Suppressor macrophage treated with lipopolysaccharide for 4 hours (primary cell): ENCODE results near the gene MUC20.
"Not testable (repeated sequence)": the region's sequence is repeated elsewhere in the genome, so short reads cannot be mapped to it uniquely, and the experiment has no call there.

Source experiments
- DNase-seq: peaks from one replicate; pipeline ENCODE4 v3.0.0-alpha.2; 2020

Gene MUC20

DNA sequence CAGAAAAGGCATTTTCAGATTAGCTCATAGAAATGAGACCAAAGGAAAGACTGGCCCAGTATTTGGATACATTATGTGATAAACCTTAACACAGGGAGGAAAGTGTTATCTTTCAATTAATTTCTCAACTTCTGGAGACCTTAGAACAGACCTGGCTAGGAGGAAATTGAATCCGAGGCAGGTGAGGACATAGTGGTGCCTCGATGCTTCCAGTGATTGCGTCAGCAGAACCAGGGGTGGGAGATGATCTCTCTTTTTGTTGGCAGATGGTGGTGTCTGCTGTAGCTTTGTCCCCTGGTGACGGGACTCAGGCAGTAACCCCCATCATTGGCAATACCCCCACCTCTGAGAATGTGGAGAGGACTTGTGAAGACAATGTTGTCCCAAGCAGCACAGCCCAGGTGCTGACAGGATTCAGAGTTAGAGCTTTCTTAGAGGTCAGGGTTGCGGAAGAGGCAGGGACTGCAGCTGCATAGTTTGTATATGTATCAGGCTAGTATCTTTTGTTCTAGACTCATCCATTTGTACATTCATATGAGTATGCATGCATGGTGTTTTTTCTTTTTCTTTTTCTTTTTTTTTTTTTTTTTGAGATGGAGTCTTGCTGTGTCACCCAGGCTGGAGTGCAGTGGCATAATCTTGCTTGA, 27.9 kb upstream of the MUC20 start:
- DNase-seq: no peak

DNA sequence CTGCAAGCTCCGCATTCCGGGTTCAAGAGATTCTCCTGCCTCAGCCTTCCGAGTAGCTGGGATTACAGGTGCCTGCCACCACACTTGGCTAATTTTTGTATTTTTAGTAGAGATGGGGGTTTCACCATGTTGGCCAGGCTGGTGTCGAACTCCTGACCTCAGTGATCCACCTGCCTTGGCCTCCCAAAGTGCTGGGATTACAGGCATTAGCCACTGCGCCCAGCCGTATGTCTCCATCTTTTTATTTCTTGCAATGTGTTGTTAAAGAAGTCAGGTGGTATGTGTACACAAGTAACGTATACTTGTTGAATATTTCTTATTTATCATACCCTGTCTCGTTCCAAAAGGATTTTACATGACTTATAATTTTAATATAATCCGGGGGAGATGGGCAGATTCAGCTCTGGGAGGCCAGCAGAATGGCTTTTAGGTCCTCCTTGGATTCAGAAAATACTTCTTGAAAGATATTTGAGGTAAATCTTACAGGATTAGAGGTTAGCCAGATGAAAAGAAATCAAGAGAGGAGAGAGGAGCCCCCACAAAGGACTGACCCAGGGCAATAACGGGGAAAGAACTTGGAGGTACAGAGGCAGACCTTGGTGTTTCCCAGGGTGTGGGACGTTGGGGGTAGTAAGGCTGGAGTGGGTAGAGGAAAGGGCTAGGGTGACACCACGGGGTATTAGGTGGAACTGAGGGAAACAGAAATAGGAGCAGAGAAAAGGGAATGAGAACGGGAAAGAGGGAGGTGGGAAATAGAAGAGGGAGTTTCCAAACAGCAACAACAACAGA, 27.2 kb upstream of the MUC20 start:
- DNase-seq: no peak

DNA sequence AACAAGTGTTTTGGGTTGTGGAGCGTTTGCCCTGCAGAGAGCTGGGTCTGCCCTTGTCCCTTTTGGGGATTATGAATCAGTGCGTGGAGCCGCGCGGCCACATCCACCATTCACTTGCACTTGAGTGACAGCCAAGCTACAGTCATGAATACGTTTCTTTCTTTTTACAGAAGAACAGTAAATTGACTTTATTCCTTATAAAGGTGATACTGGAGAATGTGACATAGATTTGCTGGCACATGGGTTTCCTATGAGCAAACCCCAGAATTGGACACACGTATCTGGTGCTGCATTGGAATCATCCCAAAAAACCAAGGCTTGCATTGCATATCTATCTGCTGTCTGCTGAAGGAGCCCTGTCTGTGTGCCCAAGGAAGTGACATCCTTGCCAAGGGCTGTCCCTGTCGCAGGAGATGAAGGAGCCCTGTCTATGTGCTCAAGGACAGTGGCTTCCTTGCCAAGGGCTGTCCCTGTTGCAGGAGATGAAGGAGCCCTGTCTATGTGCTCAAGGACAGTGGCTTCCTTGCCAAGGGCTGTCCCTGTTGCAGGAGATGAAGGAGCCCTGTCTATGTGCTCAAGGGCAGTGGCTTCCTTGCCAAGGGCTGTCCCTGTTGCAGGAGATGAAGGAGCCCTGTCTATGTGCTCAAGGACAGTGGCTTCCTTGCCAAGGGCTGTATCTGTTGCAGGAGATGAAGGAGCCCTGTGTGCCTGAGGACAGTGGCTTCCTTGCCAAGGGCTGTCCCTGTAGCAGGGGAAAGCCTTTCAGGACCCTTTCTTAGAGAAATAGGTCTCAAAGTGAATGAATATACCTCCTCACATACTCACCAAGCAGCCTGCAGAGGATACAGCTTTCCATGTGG, 26.3 kb upstream of the MUC20 start:
- not testable (repeated sequence) for DNase-seq

DNA sequence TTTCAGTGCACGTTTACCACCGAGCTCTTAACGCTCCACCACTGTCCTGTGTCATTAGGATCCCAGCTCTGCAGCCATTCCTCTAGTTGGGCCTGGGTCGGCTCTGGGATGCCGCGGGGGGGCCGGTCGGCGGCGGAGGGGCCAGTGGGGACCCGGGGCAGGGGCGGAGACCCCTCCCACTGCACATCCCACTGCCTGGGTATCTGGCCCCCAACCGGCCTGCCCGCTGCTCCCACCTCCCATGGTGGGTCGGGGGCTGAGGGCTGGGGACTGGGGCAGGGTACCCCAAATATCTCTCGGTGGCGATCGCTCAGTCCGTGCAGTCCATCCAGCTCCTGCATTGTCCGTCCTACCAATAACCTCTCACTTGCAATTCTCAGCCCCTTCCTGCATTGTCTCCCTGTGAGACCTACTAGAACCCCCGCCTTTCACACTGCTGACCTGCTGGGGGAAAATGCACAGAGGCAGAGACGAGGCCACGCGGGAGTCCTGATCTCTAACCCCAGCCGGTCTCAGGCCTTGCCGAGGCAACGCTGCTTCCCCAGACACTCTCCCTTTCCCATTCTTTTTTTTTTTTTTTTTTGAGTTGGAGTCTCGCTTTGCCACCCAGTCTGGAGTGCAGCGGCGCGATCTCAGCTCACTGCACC, 24.0 kb upstream of the MUC20 start:
- no peak for DNase-seq

DNA sequence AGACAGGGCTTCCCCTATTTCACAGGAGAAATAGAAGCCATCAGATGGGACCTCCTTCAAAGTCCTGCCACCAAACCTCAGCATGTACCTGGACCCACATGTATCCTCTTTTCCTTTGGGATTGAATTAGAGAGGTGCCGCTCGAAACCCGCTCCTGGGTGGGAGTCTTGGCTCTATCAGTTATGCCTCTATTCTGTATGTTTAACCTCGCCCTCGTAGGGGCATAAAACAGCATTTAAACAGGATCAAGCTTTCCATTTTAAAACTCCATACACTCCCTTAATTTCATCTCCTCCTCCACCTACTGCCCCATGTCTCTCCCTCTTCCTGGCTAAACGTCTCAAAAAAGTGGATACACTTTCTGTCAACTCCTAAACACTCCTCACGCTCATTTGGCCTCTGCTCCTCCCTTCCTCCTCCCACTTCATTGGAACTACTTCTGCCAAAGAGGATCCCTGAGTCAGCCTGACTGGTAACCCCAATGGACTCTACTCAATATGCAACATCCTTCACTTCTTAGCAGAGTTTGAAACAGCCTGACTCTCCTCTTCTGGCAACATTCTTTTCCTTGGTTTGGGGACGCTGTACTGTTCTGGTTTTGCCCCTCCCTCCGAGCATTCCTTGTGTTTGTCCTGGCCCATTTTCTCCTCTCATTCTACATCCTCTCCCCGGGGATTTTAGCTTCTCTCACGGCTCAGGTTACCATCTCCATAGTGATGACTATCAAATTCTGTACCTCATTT, 23.0 kb upstream of the MUC20 start:
- peak; percentile 77 for DNase-seq

DNA sequence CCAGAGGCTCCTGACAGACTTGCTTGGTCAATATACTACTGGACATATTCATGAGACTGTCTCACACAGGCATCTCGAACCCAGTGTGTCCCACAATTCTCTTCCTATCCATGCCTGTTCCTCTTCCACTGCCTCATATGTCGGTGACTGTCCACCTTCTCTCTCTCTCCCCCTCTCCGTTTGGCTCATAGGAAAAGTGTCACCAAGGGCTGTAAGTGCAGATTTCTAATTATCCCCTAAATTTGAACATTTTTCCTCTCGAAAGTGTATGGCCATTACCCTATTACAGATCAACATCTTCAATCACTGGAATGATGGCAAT, 22.5 kb upstream of the MUC20 start:
- no peak for DNase-seq

DNA sequence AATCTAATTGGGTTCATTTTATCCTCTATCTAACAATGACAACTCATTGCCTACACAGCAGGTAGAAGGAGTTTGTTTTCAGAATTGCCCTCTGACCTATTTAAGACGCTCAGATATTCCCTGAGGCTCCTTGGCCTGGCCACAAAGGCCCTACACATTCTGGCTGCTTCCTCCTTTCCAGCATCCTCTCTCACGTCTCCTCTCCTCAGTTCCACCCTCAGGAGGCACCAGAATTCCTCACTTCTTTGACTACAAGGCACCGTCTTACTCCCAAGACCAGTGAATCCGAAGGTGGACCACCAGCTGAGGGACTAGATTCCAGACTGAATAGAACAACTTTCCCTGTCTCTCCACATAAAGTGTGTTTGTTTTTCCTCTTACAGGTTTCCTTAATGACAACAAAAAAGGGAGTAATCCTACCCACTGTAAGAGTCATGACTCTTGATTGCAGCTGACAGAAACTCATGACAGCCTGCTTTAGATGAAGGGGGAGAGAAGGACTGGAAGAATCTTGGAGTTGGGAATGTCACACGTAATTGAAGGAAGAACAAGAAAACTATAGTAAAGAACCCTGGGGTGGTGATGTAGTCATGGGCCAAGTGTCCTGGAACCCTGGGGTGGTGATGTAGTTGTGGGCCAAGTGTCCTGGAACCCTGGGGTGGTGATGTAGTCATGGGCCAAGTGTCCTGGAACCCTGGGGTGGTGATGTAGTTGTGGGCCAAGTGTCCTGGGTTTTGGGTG, 22.0 kb upstream of the MUC20 start:
- DNase-seq: no peak

DNA sequence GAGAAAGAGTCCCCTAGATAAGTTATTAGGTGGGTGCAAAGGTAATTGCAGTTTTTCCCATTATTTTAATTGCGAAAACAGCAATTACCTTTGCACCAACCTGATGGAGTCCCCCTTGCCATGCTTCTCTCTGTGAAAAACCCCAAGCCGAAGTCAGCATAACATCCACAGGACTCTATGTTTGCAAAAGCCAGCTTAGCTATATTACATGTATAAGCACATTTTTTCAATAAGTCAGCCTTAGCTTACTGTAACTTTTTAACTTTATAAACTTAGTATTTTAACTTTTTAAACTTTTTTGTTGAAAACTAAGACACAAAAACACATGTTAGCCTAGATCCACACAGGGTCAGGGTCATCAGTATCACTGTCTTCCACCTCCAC, 21.4 kb upstream of the MUC20 start:
- DNase-seq: no peak

DNA sequence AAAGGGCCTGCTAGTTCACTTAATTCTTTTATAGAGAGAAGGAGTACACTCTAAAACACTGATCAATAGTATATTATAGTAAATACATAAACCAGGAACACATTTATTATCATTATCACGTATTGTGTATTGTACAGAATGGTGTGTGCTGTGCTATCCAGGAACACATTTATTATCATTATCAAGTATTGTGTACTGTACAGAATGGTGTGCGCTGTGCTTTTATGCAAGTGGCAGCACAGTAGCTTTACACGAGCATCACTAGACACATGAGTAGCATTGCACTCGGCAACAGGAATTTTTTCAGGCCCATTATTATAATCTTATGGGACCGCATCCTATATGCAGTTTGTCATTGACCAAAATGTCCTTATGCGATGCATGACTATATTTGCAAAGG, 20.9 kb upstream of the MUC20 start:
- no peak for DNase-seq

DNA sequence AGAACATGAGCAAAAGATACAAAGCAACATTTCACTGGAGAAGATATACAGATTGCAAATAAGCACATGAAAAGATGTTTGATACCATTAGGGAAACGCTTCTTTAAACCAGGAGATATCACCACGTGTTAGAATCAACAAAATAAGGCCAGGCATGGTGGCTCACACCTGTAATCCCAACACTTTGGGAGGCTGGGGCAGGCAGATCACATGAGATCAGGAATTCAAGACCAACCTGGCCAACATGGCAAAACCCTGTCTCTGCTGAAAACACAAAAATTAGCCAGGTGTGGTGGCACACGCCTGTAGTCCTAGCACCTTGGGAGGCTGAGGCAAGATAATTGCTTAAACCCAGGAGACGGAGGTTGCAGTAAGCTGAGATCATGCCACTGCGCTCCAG, 20.5 kb upstream of the MUC20 start:
- no peak for DNase-seq

DNA sequence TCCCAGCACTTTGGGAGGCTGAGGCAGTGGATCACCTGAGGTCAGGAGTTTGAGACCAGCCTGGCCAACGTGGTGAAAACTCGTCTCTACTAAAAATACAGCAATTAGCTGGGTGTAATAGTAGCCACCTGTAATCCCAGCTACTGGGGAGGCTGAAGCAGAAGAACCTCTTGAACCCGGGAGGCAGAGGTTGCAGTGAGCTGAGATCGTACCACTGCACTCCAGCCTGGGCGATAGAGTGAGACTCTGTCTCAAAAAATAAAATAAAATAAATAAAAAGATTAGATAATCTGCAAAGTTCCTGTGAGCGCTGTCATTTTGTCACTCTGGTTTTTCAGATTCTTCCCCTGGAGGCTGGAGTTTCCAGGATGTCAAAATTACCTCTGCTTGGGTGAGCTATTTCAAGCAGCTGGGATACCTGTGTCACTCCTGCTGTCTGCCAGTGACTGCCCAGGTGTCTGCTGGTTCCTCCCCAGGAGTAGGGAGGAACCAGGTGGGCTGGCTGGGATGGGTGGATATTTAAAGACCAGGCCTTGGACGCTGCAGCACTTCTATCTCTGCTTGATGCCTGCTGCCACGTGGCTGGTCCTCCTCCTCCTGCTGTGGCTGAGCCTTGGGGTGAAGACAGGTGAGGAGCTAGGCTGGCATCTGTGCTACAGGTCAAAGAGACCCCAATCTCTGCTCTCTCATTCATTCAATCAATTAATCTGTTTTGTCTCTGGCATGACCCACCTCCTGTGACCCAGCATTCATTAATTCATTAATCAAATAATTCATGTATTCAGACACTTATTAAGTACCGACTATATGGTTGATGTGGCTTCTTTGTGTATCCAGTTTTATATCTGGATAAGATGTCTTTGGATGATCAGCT, 19.5 kb upstream of the MUC20 start:
- no peak for DNase-seq

DNA sequence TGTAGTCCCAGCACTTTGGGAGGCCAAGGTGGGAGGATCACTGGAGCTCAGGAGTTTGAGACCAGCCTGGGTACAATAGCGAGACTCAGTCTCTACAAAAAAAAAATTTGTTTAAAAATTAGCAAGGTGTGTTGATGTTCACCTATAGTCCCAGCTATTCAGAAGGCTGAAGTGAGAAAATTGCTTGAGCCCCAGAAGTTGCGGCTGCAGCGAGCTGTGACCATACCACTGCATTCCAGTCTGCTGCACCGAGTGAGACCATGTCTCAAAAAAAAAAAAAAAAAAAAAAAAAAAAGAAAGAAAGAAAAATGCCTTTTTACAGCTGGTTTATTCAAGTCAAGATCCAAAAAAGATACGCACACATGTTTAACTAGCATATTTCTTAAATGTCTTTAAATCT, 17.0 kb upstream of the MUC20 start:
- no peak for DNase-seq

DNA sequence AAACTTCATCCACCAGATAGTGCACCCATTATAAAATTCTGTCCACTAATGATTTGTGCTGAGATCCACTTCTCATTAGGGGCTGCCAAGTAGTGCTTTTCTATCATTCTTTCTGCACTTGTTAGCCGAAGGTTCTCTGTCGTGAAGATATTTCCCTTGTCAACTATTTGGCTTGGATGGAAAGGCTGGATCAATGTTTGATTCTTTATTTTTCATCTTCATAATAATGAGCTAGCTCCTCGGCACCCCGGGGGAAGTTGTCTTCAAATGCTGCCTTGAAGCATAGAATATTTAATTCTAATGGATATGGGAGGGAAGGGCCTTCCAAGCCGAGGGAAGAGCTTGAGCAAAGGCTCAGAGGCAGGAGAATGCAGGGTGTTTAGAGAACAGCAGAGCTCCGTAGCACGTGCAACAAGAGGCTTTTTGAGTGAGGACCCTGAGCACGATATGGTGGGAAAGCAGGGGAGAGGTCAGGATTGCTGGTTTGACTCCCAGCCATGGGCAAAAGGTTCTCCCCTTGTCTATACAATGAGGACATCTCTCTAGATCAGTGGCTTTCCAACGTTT, 16.3 kb upstream of the MUC20 start:
- no peak for DNase-seq

DNA sequence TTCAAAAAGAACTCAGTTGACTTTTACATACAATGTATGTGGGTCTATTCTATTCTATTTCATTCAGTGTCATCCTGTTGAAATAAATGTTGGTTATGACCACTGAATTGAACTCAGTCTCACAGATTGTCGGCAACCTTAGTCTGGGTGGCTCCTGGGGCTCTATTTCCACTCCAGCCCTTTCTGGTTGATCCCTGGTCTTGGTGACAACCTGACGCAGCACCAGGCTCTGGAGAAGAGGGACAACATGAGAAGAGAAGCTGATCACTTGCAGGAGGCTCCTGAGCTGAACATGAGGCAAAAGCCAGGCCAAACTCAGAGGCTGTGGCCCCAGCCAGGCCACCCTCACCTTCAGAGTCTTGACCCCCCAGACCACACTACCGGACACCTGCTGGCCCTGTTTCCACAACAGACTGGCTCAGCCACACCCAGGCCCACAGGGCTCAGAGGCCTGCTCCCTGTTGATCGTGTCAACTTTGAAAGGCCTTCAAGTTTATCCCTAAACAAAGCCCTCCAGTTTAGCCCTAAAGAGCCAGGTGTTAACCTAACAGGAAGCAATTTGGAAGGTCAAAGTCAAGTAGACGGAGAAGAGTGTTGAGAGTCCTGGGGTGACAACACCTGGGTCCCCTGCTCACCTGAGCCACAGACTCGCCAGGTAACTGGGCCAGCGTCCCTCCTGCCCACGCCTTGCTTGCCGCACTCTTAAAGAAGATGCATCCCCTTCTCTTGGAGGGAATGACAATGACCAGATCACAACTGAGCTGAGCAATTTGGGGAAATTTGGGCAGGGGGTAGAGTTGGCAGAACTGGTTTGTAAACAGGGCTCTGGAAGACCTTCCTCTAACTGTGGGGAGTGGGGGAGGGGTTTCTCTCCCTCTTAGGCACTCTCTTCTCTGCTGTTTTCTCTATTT, 15.4 kb upstream of the MUC20 start:
- no peak for DNase-seq

DNA sequence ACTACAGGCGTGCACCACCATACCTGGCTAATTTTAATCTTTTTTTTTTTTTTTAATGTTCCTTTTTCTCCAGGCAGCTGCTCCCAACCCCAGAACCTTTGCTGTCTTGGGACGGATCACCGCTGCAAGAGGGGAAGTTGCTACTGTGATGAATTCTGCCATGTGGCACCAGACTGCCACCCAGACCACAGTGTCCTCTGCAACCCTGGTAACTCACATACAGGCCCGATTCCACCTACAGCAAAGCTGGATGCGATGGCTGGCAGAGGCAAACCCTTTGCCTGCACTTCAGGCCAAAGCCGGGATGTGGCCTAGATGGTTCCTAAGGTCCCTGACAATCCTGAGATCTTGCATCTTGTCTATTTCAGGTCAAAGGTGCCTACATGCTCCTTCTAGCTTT, 12.7 kb upstream of the MUC20 start:
- peak; percentile 27 for DNase-seq

DNA sequence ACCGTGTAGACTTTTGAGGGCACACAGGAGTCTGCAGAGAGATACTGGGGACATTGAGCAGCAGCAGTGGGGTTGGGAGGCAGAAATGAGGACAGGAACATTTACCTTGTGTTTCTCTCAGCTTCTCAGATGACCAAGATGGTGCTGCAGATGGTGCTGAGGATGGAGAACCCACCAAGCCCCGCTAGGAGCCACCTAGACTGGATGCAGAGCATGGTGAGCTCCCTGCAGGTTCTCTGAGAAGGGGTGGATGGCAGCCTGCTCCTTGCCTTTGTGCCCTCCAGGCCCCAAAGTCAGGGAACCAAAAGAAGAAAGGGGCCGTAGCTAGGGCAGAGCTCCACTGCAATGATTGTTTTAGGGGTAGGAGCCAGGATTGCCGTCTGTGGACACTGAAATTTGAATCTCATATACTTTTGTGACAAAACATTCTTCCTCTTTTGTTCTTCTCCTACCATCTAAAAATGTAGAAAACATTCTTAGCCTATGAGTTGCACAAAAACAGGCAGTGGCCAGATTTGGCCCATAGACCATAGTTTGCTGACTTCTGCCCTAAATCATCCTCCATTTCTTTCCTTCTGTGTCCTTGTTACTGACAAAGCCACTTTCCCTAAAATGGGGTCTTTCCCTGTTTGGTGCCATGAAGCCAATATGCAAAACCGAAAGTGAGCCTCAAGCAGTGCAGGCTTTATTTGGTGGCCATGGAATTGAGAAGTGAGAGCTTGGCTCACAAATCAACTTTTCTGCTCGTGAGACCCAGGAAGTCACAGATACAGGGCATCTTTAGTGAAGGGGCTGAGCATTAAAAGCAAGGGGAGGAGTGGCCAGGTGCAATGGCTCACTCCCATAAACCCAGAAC, 11.9 kb upstream of the MUC20 start:
- peak; percentile 43 for DNase-seq

DNA sequence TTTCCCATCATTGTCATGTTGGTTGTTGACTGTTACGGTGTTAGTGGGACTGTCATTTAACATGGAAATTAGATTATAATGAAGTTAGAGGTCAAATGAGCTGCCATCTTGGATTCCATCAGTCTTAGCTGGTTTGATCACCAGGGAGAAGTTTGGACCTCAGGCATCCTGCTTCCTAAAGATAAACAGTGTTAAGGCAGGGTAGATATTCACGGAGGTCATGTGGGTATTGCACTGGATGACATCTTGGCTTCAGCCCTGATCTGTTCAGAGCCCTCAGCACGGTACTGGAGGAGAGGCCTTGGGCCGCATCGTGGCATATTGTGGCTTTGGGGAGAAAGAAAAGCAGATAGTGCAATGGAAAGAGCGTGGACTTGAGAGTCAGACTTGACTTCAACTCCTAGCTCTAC, 11.1 kb upstream of the MUC20 start:
- no peak for DNase-seq

DNA sequence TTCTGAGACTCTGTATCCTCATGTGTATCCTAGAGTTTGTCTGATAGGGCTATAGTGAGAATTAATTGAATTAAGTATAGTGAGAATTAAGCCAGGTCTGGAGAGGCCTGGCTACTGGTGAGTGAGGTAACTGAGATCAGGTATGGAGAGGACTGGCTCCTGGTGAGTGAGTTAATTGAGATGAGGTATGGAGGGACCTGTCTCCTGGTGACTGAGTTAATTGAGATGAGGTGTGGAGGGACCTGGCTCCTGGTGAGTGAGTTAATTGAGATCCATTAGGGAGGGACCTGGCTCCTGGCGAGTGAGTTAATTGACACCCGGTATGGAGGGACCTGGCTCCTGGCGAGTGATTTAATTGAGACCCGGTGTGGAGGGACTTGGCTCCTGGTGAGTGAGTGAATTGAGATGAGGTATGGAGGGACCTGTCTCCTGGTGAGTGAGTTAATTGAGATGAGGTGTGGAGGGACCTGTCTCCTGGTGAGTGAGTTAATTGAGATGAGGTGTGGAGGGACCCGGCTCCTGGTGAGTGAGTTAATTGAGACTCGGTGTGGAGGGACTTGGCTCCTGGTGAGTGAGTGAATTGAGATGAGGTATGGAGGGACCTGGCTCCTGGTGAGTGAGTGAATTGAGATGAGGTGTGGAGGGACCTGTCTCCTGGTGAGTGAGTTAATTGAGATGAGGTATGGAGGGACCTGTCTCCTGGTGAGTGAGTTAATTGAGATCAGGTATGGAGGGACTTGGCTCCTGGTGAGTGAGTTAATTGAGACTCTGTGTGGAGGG, 10.5 kb upstream of the MUC20 start:
- DNase-seq: not testable (repeated sequence)
